ENCODE measurements around the gene TCAF1. TPM values are rescaled to one million over a fixed set of nuclear protein-coding genes. Genes with fewer than 3 reads are reported as not detected.
A peak's percentile ranks its signal among the peaks of the same experiment; 100 is the strongest.

TCAF1 gene
- total and polyA plus RNA-seq, 2 donors from 2014 or later: 12.2 to 37.2 TPM

- no peak for TF ChIP-seq CTCF (IDR thresholded peaks at IDR 0.05; ENCODE audit: borderline replicate concordance, extremely low read depth, insufficient read depth)
- no peaks in the 10 kb centered on the region for H3K36me3 ChIP-seq (ENCODE audit: control insufficient read depth in 2 of 3, insufficient read depth in 3 of 3, low read length in 3 of 3)
- no peaks in the 10 kb centered on the region for H3K27me3 ChIP-seq (ENCODE audit: control insufficient read depth, insufficient read depth, low read length)
- FAIRE-seq (no peak), DNase-seq (no peak)
- no peak overlapping the region for H3K9ac ChIP-seq (ENCODE audit: low read length in 3 of 3)
- no peak overlapping the region for H3K27ac ChIP-seq (ENCODE audit: low read depth in 2 of 2, low read length in 2 of 2)
- no peaks in the 10 kb centered on the region for H3K9me3 ChIP-seq (ENCODE audit: control insufficient read depth in 2 of 3, insufficient read depth in 1 of 3, low read length in 3 of 3)
- H3K4me1 ChIP-seq (ENCODE audit: control insufficient read depth in 2 of 3, insufficient read depth in 2 of 3, low read depth in 1 of 3, low read length in 3 of 3): no peaks in the 10 kb centered on the region
- intact Hi-C loops (cut with DNase I): no loop called here
- no peak overlapping the region for H3K4me3 ChIP-seq (ENCODE audit: low read length in 3 of 3)
Measured at GRCh38 chr7:143906895-143907294, 4.9 kb upstream of the TCAF1 start.

- DNase-seq: no peak
- intact Hi-C loops (cut with DNase I): no loop called here
Measured at GRCh38 chr7:143906151-143906550, 4.2 kb upstream of the TCAF1 start.

GRCh38 chr7:143905509-143905908 lies 3.5 kb upstream of the TCAF1 start:
- Histone ChIP-seq H3K9ac (ENCODE audit: low read length in 3 of 3) (no peak overlapping the region), H3K4me1 (ENCODE audit: control insufficient read depth in 2 of 3, insufficient read depth in 2 of 3, low read depth in 1 of 3, low read length in 3 of 3) (peaks cover 0 to 6% (median under 1%) of the 10 kb centered on the region in 3 donors), H3K9me3 (ENCODE audit: control insufficient read depth in 2 of 3, insufficient read depth in 1 of 3, low read length in 3 of 3) (no peaks in the 10 kb centered on the region), H3K4me3 (ENCODE audit: low read length in 3 of 3) (no peak overlapping the region), H3K27me3 (ENCODE audit: control insufficient read depth, insufficient read depth, low read length) (no peaks in the 10 kb centered on the region), H3K36me3 (ENCODE audit: control insufficient read depth in 2 of 3, insufficient read depth in 3 of 3, low read length in 3 of 3) (no peaks in the 10 kb centered on the region), H3K27ac (ENCODE audit: low read depth in 2 of 2, low read length in 2 of 2) (no peak overlapping the region)
- FAIRE-seq: no peak
- intact Hi-C loops (cut with DNase I): no loop called here
- no peak for DNase-seq
- TF ChIP-seq CTCF (IDR thresholded peaks at IDR 0.05; ENCODE audit: borderline replicate concordance, extremely low read depth, insufficient read depth): no peak

More at GRCh38 chr7:143906151-143906550, 4.2 kb upstream of the TCAF1 start:
- no peak overlapping the region for H3K9ac ChIP-seq (ENCODE audit: low read length in 3 of 3)
- no peaks in the 10 kb centered on the region for H3K27me3 ChIP-seq (ENCODE audit: control insufficient read depth, insufficient read depth, low read length)
- no peak overlapping the region for H3K27ac ChIP-seq (ENCODE audit: low read depth in 2 of 2, low read length in 2 of 2)
- no peaks in the 10 kb centered on the region for H3K4me1 ChIP-seq (ENCODE audit: control insufficient read depth in 2 of 3, insufficient read depth in 2 of 3, low read depth in 1 of 3, low read length in 3 of 3)
- no peak overlapping the region for H3K4me3 ChIP-seq (ENCODE audit: low read length in 3 of 3)
- FAIRE-seq: no peak
- no peaks in the 10 kb centered on the region for H3K36me3 ChIP-seq (ENCODE audit: control insufficient read depth in 2 of 3, insufficient read depth in 3 of 3, low read length in 3 of 3)
- TF ChIP-seq CTCF (IDR thresholded peaks at IDR 0.05; ENCODE audit: borderline replicate concordance, extremely low read depth, insufficient read depth): no peak
- H3K9me3 ChIP-seq (ENCODE audit: control insufficient read depth in 2 of 3, insufficient read depth in 1 of 3, low read length in 3 of 3): no peaks in the 10 kb centered on the region

- peak in 2 of 5 donors; percentile 54 to 67 for DNase-seq
- intact Hi-C loops (cut with DNase I): no loop called here
- H3K4me1 ChIP-seq (ENCODE audit: control insufficient read depth in 2 of 3, insufficient read depth in 2 of 3, low read depth in 1 of 3, low read length in 3 of 3): peaks cover 0 to 16% (median 13%) of the 10 kb centered on the region in 3 donors
Measured at GRCh38 chr7:143902332-143902899, 440 bp upstream of the TCAF1 start.

More at GRCh38 chr7:143902332-143902899, 440 bp upstream of the TCAF1 start:
- Histone ChIP-seq H3K9me3 (ENCODE audit: control insufficient read depth in 2 of 3, insufficient read depth in 1 of 3, low read length in 3 of 3) (peaks cover 0 to 3% (median 0%) of the 10 kb centered on the region in 3 donors), H3K27me3 (ENCODE audit: control insufficient read depth, insufficient read depth, low read length) (no peaks in the 10 kb centered on the region), H3K9ac (ENCODE audit: low read length in 3 of 3) (no peak overlapping the region), H3K36me3 (ENCODE audit: control insufficient read depth in 2 of 3, insufficient read depth in 3 of 3, low read length in 3 of 3) (no peaks in the 10 kb centered on the region), H3K27ac (ENCODE audit: low read depth in 2 of 2, low read length in 2 of 2) (peak overlapping the region in 1 of 2 donors; percentile 98), H3K4me3 (ENCODE audit: low read length in 3 of 3) (peak overlapping the region in 1 of 3 donors; percentile 98)
- no peak for TF ChIP-seq CTCF (IDR thresholded peaks at IDR 0.05; ENCODE audit: borderline replicate concordance, extremely low read depth, insufficient read depth)
- no peak for FAIRE-seq

Measured in kidney (tissue), 14 donors.